ENCODE measurements around the gene DLL3. TPM values are rescaled to one million over a fixed set of nuclear protein-coding genes. Genes with fewer than 3 reads are reported as not detected.

Gene DLL3
- total and polyA plus RNA-seq, 2 donors (not counting 1 experiment from before 2014, with no cell fraction given): 0.46 to 1.1 TPM

DNA sequence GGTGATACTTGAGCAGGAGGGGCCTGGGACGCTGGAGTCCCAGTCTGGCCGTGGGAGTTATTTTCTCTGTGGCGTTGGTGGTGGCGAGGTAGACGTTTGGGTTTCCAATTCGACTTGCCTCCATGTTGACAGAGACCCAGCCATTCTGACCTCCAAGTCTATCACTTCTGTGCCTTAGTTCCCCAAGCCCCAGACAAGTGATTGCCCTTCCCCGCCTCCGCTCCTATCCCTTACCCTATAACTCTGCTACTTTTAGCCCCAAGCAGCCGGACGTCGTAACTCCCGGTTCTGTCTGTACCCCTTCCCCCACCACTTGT lies 17.6 kb upstream of the DLL3 start:
- ChIA-PET POLR2A (interaction anchor here (0.6 to 1.2 kb wide), 5 partner anchors 36 to 623 kb away, joined by 3 to 8 read pairs (median 4); partner anchors contain the start of genes RPS16, SAMD4B and SUPT5H), CTCF (no interaction called here)
- Mint-ChIP-seq H3K9me3 (ENCODE audit: insufficient read depth) (no peaks in the 10 kb centered on the region), H3K27me3 (no peaks in the 10 kb centered on the region), H3K27ac (peak overlapping the region; percentile 94), H3K4me1 (peaks cover 25% of the 10 kb centered on the region), H3K4me3 (peak overlapping the region; percentile 96)
- TF ChIP-seq, protein P1, sequence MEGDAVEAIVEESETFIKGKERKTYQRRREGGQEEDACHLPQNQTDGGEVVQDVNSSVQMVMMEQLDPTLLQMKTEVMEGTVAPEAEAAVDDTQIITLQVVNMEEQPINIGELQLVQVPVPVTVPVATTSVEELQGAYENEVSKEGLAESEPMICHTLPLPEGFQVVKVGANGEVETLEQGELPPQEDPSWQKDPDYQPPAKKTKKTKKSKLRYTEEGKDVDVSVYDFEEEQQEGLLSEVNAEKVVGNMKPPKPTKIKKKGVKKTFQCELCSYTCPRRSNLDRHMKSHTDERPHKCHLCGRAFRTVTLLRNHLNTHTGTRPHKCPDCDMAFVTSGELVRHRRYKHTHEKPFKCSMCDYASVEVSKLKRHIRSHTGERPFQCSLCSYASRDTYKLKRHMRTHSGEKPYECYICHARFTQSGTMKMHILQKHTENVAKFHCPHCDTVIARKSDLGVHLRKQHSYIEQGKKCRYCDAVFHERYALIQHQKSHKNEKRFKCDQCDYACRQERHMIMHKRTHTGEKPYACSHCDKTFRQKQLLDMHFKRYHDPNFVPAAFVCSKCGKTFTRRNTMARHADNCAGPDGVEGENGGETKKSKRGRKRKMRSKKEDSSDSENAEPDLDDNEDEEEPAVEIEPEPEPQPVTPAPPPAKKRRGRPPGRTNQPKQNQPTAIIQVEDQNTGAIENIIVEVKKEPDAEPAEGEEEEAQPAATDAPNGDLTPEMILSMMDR (IDR thresholded peaks at IDR 0.05): no peak
- TF ChIP-seq EZH2 (IDR thresholded peaks at IDR 0.05; ENCODE audit: borderline replicate concordance, insufficient read depth, low read depth, low read length, poor library complexity, severe bottlenecking): no peak
- H3K4me1 ChIP-seq (ENCODE audit: control insufficient read depth in 2 of 2, insufficient read depth in 2 of 2, low read length in 2 of 2): peaks cover 14 to 21% of the 10 kb centered on the region in 2 donors
- WGBS (ENCODE audit: insufficient coverage): 4% methylated on average over 7 of the region's 12 CpGs
- DNase-seq (no peak), ATAC-seq (ENCODE audit: low read depth) (no peak)
- H2AFZ ChIP-seq (ENCODE audit: insufficient read depth, low read depth, low read length, poor library complexity, severe bottlenecking): peak overlapping the region; percentile 91
- H4K20me1 ChIP-seq (ENCODE audit: control insufficient read depth, insufficient read depth, low read length, poor library complexity, severe bottlenecking): no peaks in the 10 kb centered on the region
- H3K79me2 ChIP-seq (ENCODE audit: control insufficient read depth, insufficient read depth, low read length): peaks cover 24% of the 10 kb centered on the region
- H3K4me2 ChIP-seq (replicated peaks; ENCODE audit: low read depth, low read length, poor library complexity, severe bottlenecking): peak overlapping the region; percentile 89
- no peaks in the 10 kb centered on the region for H3K27me3 ChIP-seq (replicated peaks in 1 of 4; ENCODE audit: control extremely low read depth in 1 of 4, control insufficient read depth in 3 of 4, insufficient read depth in 4 of 4, low read length in 3 of 4)
- intact Hi-C loops (cut with micrococcal nuclease): loop anchor here (2.0 kb wide), 1 partner anchor 18 kb away; the partner anchor contains the start of gene DLL3
- H3K27ac ChIP-seq (ENCODE audit: low read length in 2 of 2): peak overlapping the region; percentile 67 to 84
- no peaks in the 10 kb centered on the region for H3K9me3 ChIP-seq (ENCODE audit: control extremely low read depth in 1 of 3, control insufficient read depth in 2 of 3, insufficient read depth in 1 of 3, low read length in 2 of 3)
- peaks cover 4 to 17% of the 10 kb centered on the region in 2 experiments for H3K36me3 ChIP-seq (replicated peaks in 1 of 2; ENCODE audit: control extremely low read depth in 1 of 2, control insufficient read depth in 1 of 2, extremely low read depth in 1 of 2, insufficient read depth in 2 of 2, low read length in 1 of 2)
- H3K4me3 ChIP-seq (ENCODE audit: control extremely low read depth in 1 of 5, extremely low read depth in 1 of 5, insufficient read depth in 1 of 5, low read depth in 2 of 5, low read length in 4 of 5): peak overlapping the region; percentile 43 to 95 (median 89)
- H3K9ac ChIP-seq (ENCODE audit: low read length): peak overlapping the region; percentile 93

DNA sequence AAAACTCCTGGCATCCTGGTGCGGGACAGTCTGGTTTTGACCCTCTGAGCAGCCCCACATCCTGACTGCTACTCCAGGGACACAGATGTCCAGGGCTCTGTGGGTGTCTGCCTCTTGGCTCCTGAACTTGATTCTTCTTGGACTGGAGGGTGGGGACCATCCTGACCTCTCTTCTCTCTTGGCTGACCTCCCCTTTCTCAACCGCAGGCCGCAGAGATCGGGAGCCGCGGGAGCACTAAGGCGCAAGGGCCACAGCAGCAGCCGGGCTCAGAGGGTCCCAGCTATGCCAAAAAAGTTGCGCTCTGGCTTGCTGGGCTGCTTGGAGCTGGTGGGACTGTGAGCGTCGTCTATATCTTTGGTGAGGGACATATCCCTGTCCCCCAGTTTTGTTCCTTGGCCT lies 17.1 kb upstream of the DLL3 start:
- peak overlapping the region in 1 of 2 donors; percentile 84 for H3K27ac ChIP-seq (ENCODE audit: low read length in 2 of 2)
- Mint-ChIP-seq H3K27me3 (no peaks in the 10 kb centered on the region), H3K4me3 (peak overlapping the region; percentile 96), H3K9me3 (ENCODE audit: insufficient read depth) (no peaks in the 10 kb centered on the region), H3K27ac (peak overlapping the region; percentile 94), H3K4me1 (peaks cover 25% of the 10 kb centered on the region)
- peak overlapping the region; percentile 89 for H3K4me2 ChIP-seq (replicated peaks; ENCODE audit: low read depth, low read length, poor library complexity, severe bottlenecking)
- peak overlapping the region; percentile 93 for H3K9ac ChIP-seq (ENCODE audit: low read length)
- intact Hi-C loops (cut with micrococcal nuclease): loop anchor here (2.0 kb wide), 1 partner anchor 17 kb away; the partner anchor contains the start of gene DLL3
- peaks cover 14 to 21% of the 10 kb centered on the region in 2 donors for H3K4me1 ChIP-seq (ENCODE audit: control insufficient read depth in 2 of 2, insufficient read depth in 2 of 2, low read length in 2 of 2)
- no peak for DNase-seq
- TF ChIP-seq, protein P1 (IDR thresholded peaks at IDR 0.05): no peak
- TF ChIP-seq EZH2 (IDR thresholded peaks at IDR 0.05; ENCODE audit: borderline replicate concordance, insufficient read depth, low read depth, low read length, poor library complexity, severe bottlenecking): no peak
- ATAC-seq (ENCODE audit: low read depth): no peak
- H3K79me2 ChIP-seq (ENCODE audit: control insufficient read depth, insufficient read depth, low read length): peaks cover 24% of the 10 kb centered on the region
- ChIA-PET CTCF (no interaction called here), POLR2A (no interaction called here)
- H3K9me3 ChIP-seq (ENCODE audit: control extremely low read depth in 1 of 3, control insufficient read depth in 2 of 3, insufficient read depth in 1 of 3, low read length in 2 of 3): no peaks in the 10 kb centered on the region
- peak overlapping the region; percentile 43 to 95 (median 89) for H3K4me3 ChIP-seq (ENCODE audit: control extremely low read depth in 1 of 5, extremely low read depth in 1 of 5, insufficient read depth in 1 of 5, low read depth in 2 of 5, low read length in 4 of 5)
- peaks cover 5% of the 10 kb centered on the region for H4K20me1 ChIP-seq (ENCODE audit: control insufficient read depth, insufficient read depth, low read length, poor library complexity, severe bottlenecking)
- 89% methylated on average over 10 of the region's 11 CpGs for WGBS (ENCODE audit: insufficient coverage)
- no peaks in the 10 kb centered on the region for H3K27me3 ChIP-seq (replicated peaks in 1 of 4; ENCODE audit: control extremely low read depth in 1 of 4, control insufficient read depth in 3 of 4, insufficient read depth in 4 of 4, low read length in 3 of 4)
- no peak overlapping the region for H2AFZ ChIP-seq (ENCODE audit: insufficient read depth, low read depth, low read length, poor library complexity, severe bottlenecking)
- H3K36me3 ChIP-seq (replicated peaks in 1 of 2; ENCODE audit: control extremely low read depth in 1 of 2, control insufficient read depth in 1 of 2, extremely low read depth in 1 of 2, insufficient read depth in 2 of 2, low read length in 1 of 2): peaks cover 4 to 20% of the 10 kb centered on the region in 2 experiments

All from B cell (primary cell).